ENCODE measurements around the gene ING3.

DNA sequence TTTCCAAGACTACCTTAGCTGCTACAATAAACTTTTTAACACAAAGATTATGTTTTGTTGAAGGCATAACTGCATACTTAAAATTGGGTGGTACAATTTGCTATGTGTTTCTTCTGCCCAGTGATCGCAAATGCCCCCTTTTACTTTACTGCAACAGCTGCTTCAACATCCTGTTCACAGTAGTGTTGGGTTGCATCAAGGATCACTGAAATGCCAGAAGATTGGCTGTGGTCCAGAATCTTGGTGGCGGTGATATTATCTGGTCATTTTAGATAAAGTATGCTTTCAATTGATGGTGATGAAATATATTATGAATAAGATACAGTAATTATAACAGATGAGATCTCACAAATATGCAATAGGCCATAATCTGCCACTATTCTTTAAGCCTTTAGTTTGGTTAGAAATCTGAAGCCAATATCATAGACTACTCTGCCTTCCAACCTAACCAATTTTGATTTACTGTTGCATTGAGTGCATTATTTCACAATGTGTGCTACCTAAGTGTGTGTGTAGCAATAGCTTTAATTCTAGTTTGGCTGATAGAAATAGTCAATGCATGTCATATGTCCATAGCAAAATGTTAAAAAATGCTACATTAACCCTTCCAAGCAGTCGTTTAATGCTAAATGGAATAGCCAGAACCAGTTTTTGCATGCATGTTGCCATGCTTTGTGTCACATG is 29.8 kb upstream of the ING3 start:
- TF ChIP-seq, protein P1, sequence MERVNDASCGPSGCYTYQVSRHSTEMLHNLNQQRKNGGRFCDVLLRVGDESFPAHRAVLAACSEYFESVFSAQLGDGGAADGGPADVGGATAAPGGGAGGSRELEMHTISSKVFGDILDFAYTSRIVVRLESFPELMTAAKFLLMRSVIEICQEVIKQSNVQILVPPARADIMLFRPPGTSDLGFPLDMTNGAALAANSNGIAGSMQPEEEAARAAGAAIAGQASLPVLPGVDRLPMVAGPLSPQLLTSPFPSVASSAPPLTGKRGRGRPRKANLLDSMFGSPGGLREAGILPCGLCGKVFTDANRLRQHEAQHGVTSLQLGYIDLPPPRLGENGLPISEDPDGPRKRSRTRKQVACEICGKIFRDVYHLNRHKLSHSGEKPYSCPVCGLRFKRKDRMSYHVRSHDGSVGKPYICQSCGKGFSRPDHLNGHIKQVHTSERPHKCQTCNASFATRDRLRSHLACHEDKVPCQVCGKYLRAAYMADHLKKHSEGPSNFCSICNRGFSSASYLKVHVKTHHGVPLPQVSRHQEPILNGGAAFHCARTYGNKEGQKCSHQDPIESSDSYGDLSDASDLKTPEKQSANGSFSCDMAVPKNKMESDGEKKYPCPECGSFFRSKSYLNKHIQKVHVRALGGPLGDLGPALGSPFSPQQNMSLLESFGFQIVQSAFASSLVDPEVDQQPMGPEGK (tag by site-specific recombination; IDR thresholded peaks at IDR 0.05): no peak
- TF ChIP-seq, protein P2, sequence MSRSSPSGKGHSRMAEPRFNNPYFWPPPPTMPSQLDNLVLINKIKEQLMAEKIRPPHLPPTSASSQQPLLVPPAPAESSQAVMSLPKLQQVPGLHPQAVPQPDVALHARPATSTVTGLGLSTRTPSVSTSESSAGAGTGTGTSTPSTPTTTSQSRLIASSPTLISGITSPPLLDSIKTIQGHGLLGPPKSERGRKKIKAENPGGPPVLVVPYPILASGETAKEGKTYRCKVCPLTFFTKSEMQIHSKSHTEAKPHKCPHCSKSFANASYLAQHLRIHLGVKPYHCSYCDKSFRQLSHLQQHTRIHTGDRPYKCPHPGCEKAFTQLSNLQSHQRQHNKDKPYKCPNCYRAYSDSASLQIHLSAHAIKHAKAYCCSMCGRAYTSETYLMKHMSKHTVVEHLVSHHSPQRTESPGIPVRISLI (tag by site-specific recombination; IDR thresholded peaks at IDR 0.05): no peak
- TF ChIP-seq, protein P3, sequence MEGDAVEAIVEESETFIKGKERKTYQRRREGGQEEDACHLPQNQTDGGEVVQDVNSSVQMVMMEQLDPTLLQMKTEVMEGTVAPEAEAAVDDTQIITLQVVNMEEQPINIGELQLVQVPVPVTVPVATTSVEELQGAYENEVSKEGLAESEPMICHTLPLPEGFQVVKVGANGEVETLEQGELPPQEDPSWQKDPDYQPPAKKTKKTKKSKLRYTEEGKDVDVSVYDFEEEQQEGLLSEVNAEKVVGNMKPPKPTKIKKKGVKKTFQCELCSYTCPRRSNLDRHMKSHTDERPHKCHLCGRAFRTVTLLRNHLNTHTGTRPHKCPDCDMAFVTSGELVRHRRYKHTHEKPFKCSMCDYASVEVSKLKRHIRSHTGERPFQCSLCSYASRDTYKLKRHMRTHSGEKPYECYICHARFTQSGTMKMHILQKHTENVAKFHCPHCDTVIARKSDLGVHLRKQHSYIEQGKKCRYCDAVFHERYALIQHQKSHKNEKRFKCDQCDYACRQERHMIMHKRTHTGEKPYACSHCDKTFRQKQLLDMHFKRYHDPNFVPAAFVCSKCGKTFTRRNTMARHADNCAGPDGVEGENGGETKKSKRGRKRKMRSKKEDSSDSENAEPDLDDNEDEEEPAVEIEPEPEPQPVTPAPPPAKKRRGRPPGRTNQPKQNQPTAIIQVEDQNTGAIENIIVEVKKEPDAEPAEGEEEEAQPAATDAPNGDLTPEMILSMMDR (tag by site-specific recombination; IDR thresholded peaks at IDR 0.05): no peak
- TF ChIP-seq ZNF350 (tag by site-specific recombination; IDR thresholded peaks at IDR 0.05) (no peak), SETDB1 (IDR thresholded peaks at IDR 0.05; ENCODE audit: insufficient read length, low read length) (no peak), ZBTB8A (tag by site-specific recombination; IDR thresholded peaks at IDR 0.05) (no peak), KLF1 (tag by site-specific recombination; IDR thresholded peaks at IDR 0.05) (no peak)
